ENCODE measurements around the gene PUS1.

The PUS1 gene

GRCh38 chr12:131897276-131897675 is 31.8 kb upstream of the PUS1 start:
- no peak for TF ChIP-seq GATA3 (IDR thresholded peaks at IDR 0.05; ENCODE audit: low read depth, low read length)
- no peak for TF ChIP-seq GATA2 (IDR thresholded peaks at IDR 0.05; ENCODE audit: low read depth, low read length)

- TF ChIP-seq GATA3 (IDR thresholded peaks at IDR 0.05; ENCODE audit: low read depth, low read length): no peak
- no peak for TF ChIP-seq GATA2 (IDR thresholded peaks at IDR 0.05; ENCODE audit: low read depth, low read length)
These were observed 31.2 kb upstream of the PUS1 start for GRCh38 chr12:131897875-131898274.

GRCh38 chr12:131900397-131900796 is 28.7 kb upstream of the PUS1 start:
- TF ChIP-seq GATA3 (IDR thresholded peaks at IDR 0.05; ENCODE audit: low read depth, low read length): no peak
- no peak for TF ChIP-seq GATA2 (IDR thresholded peaks at IDR 0.05; ENCODE audit: low read depth, low read length)

- TF ChIP-seq GATA2 (IDR thresholded peaks at IDR 0.05; ENCODE audit: low read depth, low read length) (no peak), GATA3 (IDR thresholded peaks at IDR 0.05; ENCODE audit: low read depth, low read length) (no peak)
These were observed 27.4 kb upstream of the PUS1 start for GRCh38 chr12:131901431-131902331.

DNA sequence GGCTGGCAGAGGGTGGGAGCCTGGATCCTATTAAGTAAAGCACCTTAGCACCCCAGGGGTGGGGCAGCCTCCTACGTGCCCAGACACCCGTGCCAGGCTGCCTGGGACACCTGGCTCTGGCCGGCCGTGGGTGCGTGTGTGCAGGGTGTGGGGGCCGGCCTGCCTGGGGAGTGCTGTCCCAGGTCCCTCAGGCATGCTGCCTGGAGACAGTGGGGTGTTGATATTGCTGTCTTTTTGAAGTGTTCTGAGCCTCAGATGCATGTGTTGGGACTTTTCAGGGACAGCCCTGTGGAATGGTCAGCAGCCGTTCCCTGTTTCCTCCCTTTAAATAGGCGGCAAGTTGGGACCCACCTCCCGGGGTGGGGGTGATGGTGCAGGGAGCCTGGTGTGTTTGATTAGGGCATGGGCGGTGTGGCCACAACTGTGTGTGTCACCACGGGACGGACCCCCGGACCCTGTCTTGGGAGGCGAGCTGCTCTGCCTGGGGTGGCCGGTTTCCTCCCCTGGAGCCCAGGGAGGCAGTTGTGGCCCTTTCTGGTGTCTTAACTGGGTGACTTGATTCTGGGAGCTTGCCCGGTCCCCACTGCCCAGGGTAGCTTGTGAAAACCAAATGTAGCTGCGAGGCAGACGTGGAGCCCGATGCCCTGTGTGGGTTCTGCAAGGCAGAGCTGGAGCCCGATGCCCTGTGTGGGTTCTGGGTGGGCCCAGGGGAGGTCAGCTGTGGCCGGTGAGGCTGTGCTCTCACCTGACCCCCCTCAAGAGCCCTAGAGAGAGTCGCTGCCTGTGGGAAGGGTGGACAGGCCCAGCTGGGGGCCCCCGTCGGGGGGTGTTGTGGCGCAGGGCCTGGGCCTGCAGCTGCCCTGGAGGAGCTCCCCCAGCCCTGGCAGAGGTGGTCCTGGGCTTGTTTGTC is 26.5 kb upstream of the PUS1 start:
- no peak for TF ChIP-seq GATA2 (IDR thresholded peaks at IDR 0.05; ENCODE audit: low read depth, low read length)
- no peak for TF ChIP-seq GATA3 (IDR thresholded peaks at IDR 0.05; ENCODE audit: low read depth, low read length)

- no peak for TF ChIP-seq GATA2 (IDR thresholded peaks at IDR 0.05; ENCODE audit: low read depth, low read length)
- TF ChIP-seq GATA3 (IDR thresholded peaks at IDR 0.05; ENCODE audit: low read depth, low read length): no peak
These were observed 25.5 kb upstream of the PUS1 start for GRCh38 chr12:131903270-131904255.

DNA sequence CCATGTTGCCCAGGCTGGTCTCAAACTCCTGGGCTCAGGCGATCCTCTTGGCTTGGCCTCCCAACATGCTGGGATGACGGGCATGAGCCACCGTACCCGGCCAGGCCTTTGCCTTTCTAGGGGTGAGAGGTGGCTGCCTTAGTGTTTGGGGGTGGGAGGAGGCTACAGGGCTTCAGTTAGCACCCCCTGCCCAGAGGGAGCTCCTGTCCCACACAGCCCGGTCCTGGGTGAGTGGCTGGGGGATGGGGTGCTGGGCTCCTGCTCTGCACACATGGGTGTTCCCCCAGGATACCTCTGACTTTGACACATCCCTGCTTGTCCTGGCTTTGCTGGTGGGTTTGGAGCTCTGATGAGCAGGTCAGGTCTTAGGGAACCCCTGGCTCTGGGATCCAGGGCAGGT is 24.7 kb upstream of the PUS1 start:
- TF ChIP-seq GATA3 (IDR thresholded peaks at IDR 0.05; ENCODE audit: low read depth, low read length): no peak
- no peak for TF ChIP-seq GATA2 (IDR thresholded peaks at IDR 0.05; ENCODE audit: low read depth, low read length)

- TF ChIP-seq GATA2 (IDR thresholded peaks at IDR 0.05; ENCODE audit: low read depth, low read length) (no peak), GATA3 (IDR thresholded peaks at IDR 0.05; ENCODE audit: low read depth, low read length) (no peak)
These were observed 23.9 kb upstream of the PUS1 start for GRCh38 chr12:131905081-131905629.

GRCh38 chr12:131905630-131906091 is 23.4 kb upstream of the PUS1 start:
- TF ChIP-seq GATA2 (IDR thresholded peaks at IDR 0.05; ENCODE audit: low read depth, low read length): no peak
- TF ChIP-seq GATA3 (IDR thresholded peaks at IDR 0.05; ENCODE audit: low read depth, low read length): no peak

- no peak for TF ChIP-seq GATA3 (IDR thresholded peaks at IDR 0.05; ENCODE audit: low read depth, low read length)
- TF ChIP-seq GATA2 (IDR thresholded peaks at IDR 0.05; ENCODE audit: low read depth, low read length): no peak
These were observed 21.5 kb upstream of the PUS1 start for GRCh38 chr12:131907379-131908091.

- TF ChIP-seq GATA2 (IDR thresholded peaks at IDR 0.05; ENCODE audit: low read depth, low read length): no peak
- no peak for TF ChIP-seq GATA3 (IDR thresholded peaks at IDR 0.05; ENCODE audit: low read depth, low read length)
These were observed 20.7 kb upstream of the PUS1 start for GRCh38 chr12:131908092-131909080.

Data from SH-SY5Y (cell line).